Kidney (tissue), 14 donors: ENCODE data around the gene TELO2. TPM values are rescaled to one million over a fixed set of nuclear protein-coding genes. Genes with fewer than 3 reads are reported as not detected.

Experiments
- DNase-seq, 5 donors: peaks; one replicate each; pipeline ENCODE4 v3.0.0-alpha.2; 2013 to 2020
- FAIRE-seq: peaks from 2 replicates; lab custom pipeline; 2012; peaks lifted over from hg19 to GRCh38; lab: Jason Lieb, UNC
- H3K27ac ChIP-seq, 2 donors: one replicate each; pipeline ENCODE4 v1.7.0; 2013; ENCODE audit warnings: low read depth in 2 of 2, low read length in 2 of 2, inconsistent platforms in 1 of 2
- H3K27me3 ChIP-seq: one replicate; pipeline ENCODE4 v1.7.1; 2013; ENCODE audit warnings: low read length, inconsistent platforms; ENCODE audit not compliant: control insufficient read depth, insufficient read depth
- H3K36me3 ChIP-seq, 3 donors: one replicate each; pipeline versions ENCODE4 v1.7.0 to v1.7.1; 2013; ENCODE audit warnings: low read length in 3 of 3, control low read depth in 1 of 3, inconsistent platforms in 1 of 3; ENCODE audit not compliant: insufficient read depth in 3 of 3, control insufficient read depth in 2 of 3
- H3K4me1 ChIP-seq, 3 donors: one replicate each; pipeline versions ENCODE4 v1.7.0 to v1.7.1; 2013; ENCODE audit warnings: low read length in 3 of 3, inconsistent platforms in 1 of 3, low read depth in 1 of 3; ENCODE audit not compliant: control insufficient read depth in 2 of 3, insufficient read depth in 2 of 3
- H3K4me3 ChIP-seq, 3 donors: one replicate each; pipeline versions ENCODE4 v1.7.0 to v1.8.1; 2013; ENCODE audit warnings: low read length in 3 of 3, control low read depth in 1 of 3, inconsistent platforms in 1 of 3
- H3K9ac ChIP-seq, 3 donors: one replicate each; pipeline versions ENCODE4 v1.7.0 to v1.7.1; 2013; ENCODE audit warnings: low read length in 3 of 3, control low read depth in 1 of 3, inconsistent platforms in 1 of 3
- H3K9me3 ChIP-seq, 3 donors: one replicate each; pipeline versions ENCODE4 v1.7.0 to v1.7.1; 2013; ENCODE audit warnings: low read length in 3 of 3, control low read depth in 1 of 3, inconsistent platforms in 1 of 3; ENCODE audit not compliant: control insufficient read depth in 2 of 3, insufficient read depth in 1 of 3
- CTCF ChIP-seq: IDR thresholded peaks from 3 replicates; pipeline ENCODE4 v1.5.1; 2012; ENCODE audit warnings: mild to moderate bottlenecking, moderate library complexity, borderline replicate concordance; ENCODE audit not compliant: insufficient read depth; ENCODE audit errors: extremely low read depth
- intact Hi-C: fragments of 100-400 bp; cut with DNase I; formaldehyde crosslinking; loops from one replicate; pipeline ENCODE4 v1.11.1; 2022
- polyA plus RNA-seq: library from polyadenylated mRNA; stranded (reverse); fragments of 350-450 nt; fragmentation: Illumina TruSeq; extraction: RNeasy Lipid Tissue Mini Kit (QIAGEN cat#74804); gene quantifications from one replicate; pipeline ENCODE4 v1.2.3, GENCODE V29; 2014; ENCODE audit warnings: low read depth, low replicate concordance; ENCODE audit not compliant: insufficient read depth
- total RNA-seq: library from RNA; stranded (reverse); fragmentation: NEBNext Ultra II Directional; extraction: Animal tissue kit (Norgen Biotek cat#: 25700); gene quantifications from one replicate; pipeline ENCODE4 v1.2.1, GENCODE V29; 2021
- donor health status: control.
- donor health status: control.
- donor health status: control.
- donor health status: control.
- donor health status: control.
- donor health status: DM: yes; HTN: yes; CAD: no.
- donor health status: Normal renal cell carcinoma (clear cell type).

Gene TELO2
- total and polyA plus RNA-seq, 2 donors from 2014 or later, result 27.7 to 37.4 TPM

- no peak for DNase-seq
- Histone ChIP-seq H3K27ac (no peak overlapping the region), H3K4me1 (peaks cover 0 to 10% (median 0%) of the 10 kb centered on the region in 3 donors), H3K9ac (no peak overlapping the region), H3K4me3 (no peak overlapping the region), H3K27me3 (no peaks in the 10 kb centered on the region), H3K36me3 (peaks cover 0 to 3% (median 0%) of the 10 kb centered on the region in 3 donors), H3K9me3 (no peaks in the 10 kb centered on the region)
- TF ChIP-seq CTCF, result no peak
- intact Hi-C loops, result no loop called here
- FAIRE-seq, result no peak
Measured at GRCh38 chr16:1523581-1524245, 30.6 kb downstream of the TELO2 start.

GRCh38 chr16:1524366-1524765 is 31.2 kb downstream of the TELO2 start:
- H3K27ac ChIP-seq, result no peak overlapping the region
- peaks cover 0 to 3% (median 0%) of the 10 kb centered on the region in 3 donors for H3K36me3 ChIP-seq
- no peak overlapping the region for H3K4me3 ChIP-seq
- H3K9ac ChIP-seq, result no peak overlapping the region
- no peaks in the 10 kb centered on the region for H3K9me3 ChIP-seq
- intact Hi-C loops, result no loop called here
- H3K27me3 ChIP-seq, result no peaks in the 10 kb centered on the region
- H3K4me1 ChIP-seq, result peaks cover 0 to 12% (median 0%) of the 10 kb centered on the region in 3 donors
- FAIRE-seq (no peak), DNase-seq (no peak)
- no peak for TF ChIP-seq CTCF

GRCh38 chr16:1525871-1526607 is 32.9 kb downstream of the TELO2 start:
- Histone ChIP-seq H3K4me1 (peaks cover 0 to 20% (median 0%) of the 10 kb centered on the region in 3 donors), H3K36me3 (no peaks in the 10 kb centered on the region), H3K27ac (no peak overlapping the region), H3K4me3 (no peak overlapping the region), H3K9me3 (no peaks in the 10 kb centered on the region), H3K27me3 (no peaks in the 10 kb centered on the region), H3K9ac (no peak overlapping the region)
- intact Hi-C loops, result no loop called here
- DNase-seq (no peak), FAIRE-seq (no peak)
- TF ChIP-seq CTCF, result no peak
